GM20431 (cell line): Measurements from ENCODE around the gene PLK5.
"Not testable (repeated sequence)": the region's sequence is repeated elsewhere in the genome, so short reads cannot be mapped to it uniquely, and the experiment has no call there.

Experiments
- in situ Hi-C: fragments of 300-500 bp; cut with MseI, MboI; formaldehyde crosslinking; loops from one replicate; pipeline ENCODE4 v1.15.0; 2020; ENCODE audit warnings: low sequenced_read_pairs; ENCODE audit not compliant: unreplicated experiment

Gene PLK5

GRCh38 chr19:1523412-1524286, at the start of gene PLK5:
TSS of gene PLK5 (plus strand) at chr19:1524077. CDS start at chr19:1526997, 2,920 bp downstream.
- in situ Hi-C loops, result no loop called here

GRCh38 chr19:1474765-1475351, 49.0 kb upstream of the PLK5 start:
- in situ Hi-C loops, result no loop called here

- in situ Hi-C loops, result no loop called here
Observed at GRCh38 chr19:1475751-1476437, 48.0 kb upstream of the PLK5 start.

- in situ Hi-C loops, result not testable (repeated sequence)
Observed at GRCh38 chr19:1477056-1477455, 46.8 kb upstream of the PLK5 start.

- in situ Hi-C loops, result no loop called here
Observed at GRCh38 chr19:1478934-1479707, 44.8 kb upstream of the PLK5 start, which contains the start of gene C19orf25. TSS of gene C19orf25 (minus strand) at chr19:1479215. CDS start at chr19:1478903, 312 bp downstream.

GRCh38 chr19:1481224-1481892, 42.5 kb upstream of the PLK5 start:
- in situ Hi-C loops, result no loop called here

- in situ Hi-C loops, result no loop called here
Observed at GRCh38 chr19:1481893-1482360, 42.0 kb upstream of the PLK5 start.

GRCh38 chr19:1482361-1483130, 41.3 kb upstream of the PLK5 start:
- in situ Hi-C loops, result no loop called here

GRCh38 chr19:1483131-1483978, 40.5 kb upstream of the PLK5 start:
- in situ Hi-C loops, result no loop called here

- in situ Hi-C loops, result no loop called here
Observed at GRCh38 chr19:1483979-1484428, 39.9 kb upstream of the PLK5 start.

GRCh38 chr19:1486720-1487575, 36.9 kb upstream of the PLK5 start:
- in situ Hi-C loops, result no loop called here

GRCh38 chr19:1487576-1488281, 36.1 kb upstream of the PLK5 start:
- in situ Hi-C loops, result no loop called here

- in situ Hi-C loops, result no loop called here
Observed at GRCh38 chr19:1488282-1488601, 35.6 kb upstream of the PLK5 start.

GRCh38 chr19:1489463-1490310, 34.2 kb upstream of the PLK5 start:
- in situ Hi-C loops, result no loop called here

GRCh38 chr19:1490311-1491113, 33.4 kb upstream of the PLK5 start, which contains the start of gene PCSK4:
TSS of gene PCSK4 (minus strand) at chr19:1490350. CDS start at chr19:1490346, 4 bp downstream.
- in situ Hi-C loops, result no loop called here
